HL-60 (cell line): ENCODE measurements around the gene ZBTB40.

Source experiments
- DNase-seq, 2 experiments: peaks; one replicate each; pipeline ENCODE4 v3.0.0-alpha.2; 2010 to 2020; ENCODE audit warnings: low read depth in 1 of 2, low spot score in 1 of 2
- H3K27ac ChIP-seq: fragments of 250-450 bp; sonication (Bioruptor Pico); replicated peaks from 2 replicates; pipeline ENCODE4 v1.5.1; 2020; ENCODE audit warnings: mild to moderate bottlenecking, moderate library complexity
- H3K27me3 ChIP-seq: fragments of 250-450 bp; sonication (Bioruptor Pico); 2 replicates; pipeline ENCODE4 v1.5.1; 2021; ENCODE audit warnings: mild to moderate bottlenecking, moderate library complexity; ENCODE audit not compliant: insufficient read depth, poor library complexity, severe bottlenecking
- H3K4me3 ChIP-seq: replicated peaks from 2 replicates; pipeline ENCODE4 v1.5.1; 2011; ENCODE audit warnings: mild to moderate bottlenecking, control low read depth, low read length; ENCODE audit not compliant: insufficient read depth
- GABPA ChIP-seq: IDR thresholded peaks from 2 replicates; pipeline ENCODE4 v1.6.1; 2012; ENCODE audit warnings: low read depth
- POLR2AphosphoS5 ChIP-seq: IDR thresholded peaks from 2 replicates; pipeline ENCODE4 v1.6.1; 2012; ENCODE audit warnings: low read depth
- REST ChIP-seq: IDR thresholded peaks from 2 replicates; pipeline ENCODE4 v1.6.1; 2012; ENCODE audit warnings: low read depth; ENCODE audit not compliant: insufficient replicate concordance
- SPI1 ChIP-seq: IDR thresholded peaks from 2 replicates; pipeline ENCODE4 v1.6.1; 2012; ENCODE audit warnings: low read depth, mild to moderate bottlenecking, borderline replicate concordance
- TF ChIP-seq, protein P1 (sequence below): IDR thresholded peaks from one replicate; pipeline ENCODE4 v1.5.1; 2011; ENCODE audit warnings: low read length, control low read depth, inconsistent platforms; ENCODE audit not compliant: insufficient read depth

Gene ZBTB40

DNA sequence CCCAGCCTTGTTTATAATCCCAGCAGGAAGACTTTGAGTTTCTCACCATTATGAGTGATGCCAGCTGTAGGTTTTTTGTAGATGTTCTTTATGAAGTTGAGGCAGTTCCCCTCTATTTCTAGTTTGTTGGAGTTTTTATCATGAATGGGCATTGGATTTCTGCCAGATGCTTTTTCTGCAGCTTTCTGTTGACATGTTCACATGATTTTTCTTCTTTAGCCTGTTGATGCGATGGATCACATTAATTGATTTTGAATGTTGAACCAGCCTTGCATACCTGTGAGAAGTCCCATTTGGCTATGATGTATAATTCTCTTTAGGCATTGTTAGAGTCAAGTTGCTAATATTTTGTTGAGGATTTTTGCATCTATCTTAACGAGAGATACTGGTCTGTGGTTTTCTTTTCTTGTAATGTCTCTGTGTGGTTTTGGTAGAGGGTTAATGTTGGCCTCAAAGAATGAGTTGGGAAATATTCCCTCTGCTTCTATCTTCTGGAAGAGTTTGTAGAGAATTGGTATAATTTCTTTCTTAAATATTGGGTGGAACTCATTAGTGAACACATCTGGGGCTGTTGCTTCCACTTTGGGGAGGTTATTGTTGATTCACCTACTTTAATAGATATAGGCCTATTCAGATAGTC is 33.2 kb downstream of the ZBTB40 start:
- peak in 1 of 2 experiments; percentile 32 for DNase-seq
- no peak for TF ChIP-seq GABPA
- TF ChIP-seq, protein P1, sequence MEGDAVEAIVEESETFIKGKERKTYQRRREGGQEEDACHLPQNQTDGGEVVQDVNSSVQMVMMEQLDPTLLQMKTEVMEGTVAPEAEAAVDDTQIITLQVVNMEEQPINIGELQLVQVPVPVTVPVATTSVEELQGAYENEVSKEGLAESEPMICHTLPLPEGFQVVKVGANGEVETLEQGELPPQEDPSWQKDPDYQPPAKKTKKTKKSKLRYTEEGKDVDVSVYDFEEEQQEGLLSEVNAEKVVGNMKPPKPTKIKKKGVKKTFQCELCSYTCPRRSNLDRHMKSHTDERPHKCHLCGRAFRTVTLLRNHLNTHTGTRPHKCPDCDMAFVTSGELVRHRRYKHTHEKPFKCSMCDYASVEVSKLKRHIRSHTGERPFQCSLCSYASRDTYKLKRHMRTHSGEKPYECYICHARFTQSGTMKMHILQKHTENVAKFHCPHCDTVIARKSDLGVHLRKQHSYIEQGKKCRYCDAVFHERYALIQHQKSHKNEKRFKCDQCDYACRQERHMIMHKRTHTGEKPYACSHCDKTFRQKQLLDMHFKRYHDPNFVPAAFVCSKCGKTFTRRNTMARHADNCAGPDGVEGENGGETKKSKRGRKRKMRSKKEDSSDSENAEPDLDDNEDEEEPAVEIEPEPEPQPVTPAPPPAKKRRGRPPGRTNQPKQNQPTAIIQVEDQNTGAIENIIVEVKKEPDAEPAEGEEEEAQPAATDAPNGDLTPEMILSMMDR, result no peak
- no peak for TF ChIP-seq POLR2AphosphoS5
- TF ChIP-seq REST, result no peak
- TF ChIP-seq SPI1, result no peak
- Histone ChIP-seq H3K27me3 (no peaks in the 10 kb centered on the region), H3K27ac (peak overlapping the region; percentile 50), H3K4me3 (no peak overlapping the region)

GRCh38 chr1:22485431-22485830 is 33.8 kb downstream of the ZBTB40 start:
- no peaks in the 10 kb centered on the region for H3K27me3 ChIP-seq
- H3K4me3 ChIP-seq, result no peak overlapping the region
- no peak for TF ChIP-seq SPI1
- no peak for TF ChIP-seq POLR2AphosphoS5
- TF ChIP-seq GABPA, result no peak
- no peak for TF ChIP-seq REST
- TF ChIP-seq, protein P1, result no peak
- no peak for DNase-seq
- peak overlapping the region; percentile 50 for H3K27ac ChIP-seq

GRCh38 chr1:22487781-22488180 is 36.1 kb downstream of the ZBTB40 start:
- Histone ChIP-seq H3K27ac (peak overlapping the region; percentile 4; the same call in 1 of the 2 replicates), H3K27me3 (no peaks in the 10 kb centered on the region), H3K4me3 (no peak overlapping the region)
- no peak for DNase-seq
- TF ChIP-seq, protein P1, result no peak
- no peak for TF ChIP-seq SPI1
- no peak for TF ChIP-seq GABPA
- no peak for TF ChIP-seq REST
- no peak for TF ChIP-seq POLR2AphosphoS5
